ENCODE results near the gene GJC1.

- TF ChIP-seq CTCF (IDR thresholded peaks at IDR 0.05) (no peak), EZH2phosphoT487 (IDR thresholded peaks at IDR 0.05) (no peak), EZH2 (IDR thresholded peaks at IDR 0.05) (no peak)
Observed at GRCh38 chr17:44776628-44777393, 53.3 kb downstream of the GJC1 start.

Data from neural progenitor cell (in vitro differentiated cells).